GM10847 (cell line): ENCODE measurements around the gene TXN2.

Experiments
- POLR2A ChIP-seq: IDR thresholded peaks from 2 replicates; pipeline ENCODE4 v1.6.1; 2011; ENCODE audit not compliant: insufficient read length; ENCODE audit errors: extremely low read depth

Gene TXN2

DNA sequence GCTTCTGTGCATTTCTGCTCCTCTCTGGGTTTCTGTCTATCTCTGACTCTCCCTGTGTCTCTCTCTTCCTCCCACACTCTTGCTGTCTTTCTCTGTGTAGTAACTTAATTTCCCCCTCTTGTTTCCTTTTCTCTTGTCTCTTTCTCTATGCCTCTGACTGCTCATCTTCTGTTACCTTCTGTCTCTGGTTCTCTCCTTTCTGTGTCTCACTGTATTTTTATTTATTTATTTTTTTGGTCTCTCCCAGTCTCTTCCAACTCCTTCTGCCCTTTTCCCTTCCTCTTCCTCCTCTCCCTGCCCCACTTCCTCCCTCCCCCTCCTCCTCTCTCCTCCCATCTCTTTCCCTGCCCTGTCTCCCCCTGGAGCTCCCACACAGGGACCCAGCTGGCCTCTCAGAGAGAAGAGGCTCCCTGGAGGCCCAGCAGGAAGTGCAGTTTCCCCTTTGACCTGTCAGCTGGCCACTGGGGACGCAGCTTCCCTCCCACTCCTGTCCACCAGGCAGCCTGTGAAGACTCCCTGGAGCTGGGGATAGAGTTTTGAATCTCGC, 55.4 kb downstream of the TXN2 start:
- TF ChIP-seq POLR2A = no peak

- no peak for TF ChIP-seq POLR2A
Observed at GRCh38 chr22:36424901-36425579, 56.4 kb downstream of the TXN2 start.

DNA sequence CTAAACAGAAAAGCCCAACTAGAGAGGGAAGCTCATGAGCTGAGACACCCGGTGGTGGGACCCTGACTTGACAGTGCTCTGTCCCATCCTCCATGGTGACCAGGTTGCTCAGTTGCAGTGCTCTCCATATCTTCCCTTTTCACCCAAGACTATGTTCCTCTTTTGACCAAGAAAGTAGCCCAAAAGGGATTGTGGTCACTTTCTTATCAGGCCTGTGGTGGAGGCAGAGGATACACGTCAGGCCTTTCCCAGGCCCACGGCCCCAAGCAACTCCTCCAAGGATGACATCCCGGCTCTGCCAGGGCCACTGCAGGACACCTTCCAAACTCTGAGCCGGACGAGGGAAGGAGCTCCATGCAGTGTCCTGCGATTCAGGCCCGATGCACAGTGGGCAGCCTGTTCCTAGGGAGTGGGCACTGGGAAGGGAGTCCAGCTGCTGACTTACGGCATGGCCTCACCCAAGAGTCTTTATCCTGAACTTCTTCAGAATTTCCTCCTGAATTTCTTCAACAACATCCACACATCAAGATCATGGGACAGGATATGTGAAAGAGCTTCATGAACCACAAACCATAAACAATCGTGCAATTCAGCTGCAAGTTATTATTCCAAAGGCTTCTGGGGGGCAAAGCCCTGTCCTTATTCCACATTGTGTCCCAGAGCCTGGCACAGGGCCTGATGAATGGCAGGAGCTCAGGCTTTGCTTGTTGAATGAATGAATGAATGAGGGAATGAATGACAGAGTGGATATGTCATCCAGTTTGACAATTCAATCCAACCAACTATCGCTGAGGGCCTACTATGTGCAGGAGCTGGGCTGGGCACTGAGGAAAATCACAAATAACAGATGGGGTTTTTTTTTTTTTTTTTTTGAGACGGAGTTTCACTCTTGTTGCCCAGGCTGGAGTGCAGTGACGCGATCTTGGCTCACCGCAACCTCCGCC, 57.7 kb downstream of the TXN2 start:
- TF ChIP-seq POLR2A = no peak

DNA sequence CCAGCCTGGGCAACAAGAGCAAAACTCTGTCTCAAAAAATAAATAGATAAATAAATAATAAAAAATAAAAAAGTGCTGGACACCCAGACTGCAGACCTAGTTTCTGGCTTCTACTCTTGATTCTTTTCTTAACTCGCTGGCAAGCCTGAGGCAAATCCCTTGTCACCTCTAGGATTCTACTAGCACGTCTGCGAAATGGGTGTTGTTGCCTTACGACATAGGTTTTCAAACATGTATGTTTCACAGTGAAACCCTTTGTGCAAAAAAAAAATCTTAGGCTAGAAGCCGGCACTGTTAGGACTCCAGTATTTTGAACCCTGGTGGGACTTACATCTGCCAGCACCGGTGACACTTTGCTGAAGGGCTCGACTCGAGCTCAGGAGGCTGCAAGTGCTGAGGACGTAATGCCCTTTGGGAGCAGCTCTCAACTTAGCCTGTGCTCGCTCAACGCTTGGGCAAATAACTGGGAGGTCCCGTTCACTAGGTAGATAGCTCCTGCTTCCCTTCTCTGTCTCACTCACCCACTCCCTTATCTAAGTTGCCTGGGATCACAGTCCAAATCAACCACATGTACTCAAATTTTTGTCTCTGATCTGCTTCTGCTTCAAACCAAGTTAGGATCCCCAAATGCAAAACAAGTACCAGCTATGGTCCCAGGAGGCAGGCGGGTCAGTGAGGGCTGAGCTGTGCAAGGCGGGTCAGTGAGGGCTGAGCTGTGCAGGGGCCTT, 59.0 kb downstream of the TXN2 start:
- TF ChIP-seq POLR2A = no peak

DNA sequence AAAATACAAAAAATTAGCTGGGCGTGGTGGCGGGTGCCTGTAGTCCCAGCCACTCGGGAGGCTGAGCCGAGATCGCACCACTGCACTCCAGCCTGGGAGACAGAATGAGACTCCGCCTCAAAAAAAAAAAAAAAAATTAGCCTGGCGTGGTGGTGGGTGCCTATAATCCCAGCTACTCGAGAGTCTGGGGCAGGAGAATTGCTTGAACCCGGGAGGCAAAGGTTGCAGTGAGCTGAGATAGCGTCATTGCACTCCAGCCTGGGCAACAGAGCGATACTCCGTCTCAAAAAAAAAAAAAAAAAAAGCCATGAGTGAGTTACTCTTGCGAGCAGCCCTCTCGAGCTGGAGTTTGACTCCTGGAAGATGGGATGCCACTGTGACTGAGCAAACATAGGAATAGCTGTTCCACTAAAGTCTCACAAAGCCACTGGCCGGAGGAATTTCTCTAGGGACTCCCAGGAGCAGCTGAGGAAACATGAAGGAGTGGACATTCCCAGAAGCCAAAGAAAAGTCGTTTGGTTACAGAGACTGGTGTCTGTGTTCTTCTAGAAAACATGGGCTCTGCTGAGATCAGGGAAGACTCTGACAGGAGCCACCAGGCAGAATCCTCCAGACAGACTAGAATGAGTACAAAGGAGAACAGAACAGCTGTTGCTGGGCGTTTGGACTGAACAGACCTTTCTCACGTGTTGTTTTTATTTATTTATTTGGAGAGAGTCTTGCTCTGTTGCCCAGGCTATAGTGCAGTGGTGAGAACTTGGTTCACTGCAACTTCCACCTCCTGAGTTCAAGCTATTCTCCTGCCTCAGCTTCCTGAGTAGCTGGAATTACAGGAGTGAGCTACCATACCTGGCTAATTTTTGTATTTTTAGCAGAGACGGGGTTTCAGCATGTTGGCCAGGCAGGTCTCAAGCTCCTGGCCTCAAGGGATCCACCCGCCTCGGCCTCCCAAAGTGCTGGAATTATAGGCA, 61.2 kb downstream of the TXN2 start:
- TF ChIP-seq POLR2A = no peak

DNA sequence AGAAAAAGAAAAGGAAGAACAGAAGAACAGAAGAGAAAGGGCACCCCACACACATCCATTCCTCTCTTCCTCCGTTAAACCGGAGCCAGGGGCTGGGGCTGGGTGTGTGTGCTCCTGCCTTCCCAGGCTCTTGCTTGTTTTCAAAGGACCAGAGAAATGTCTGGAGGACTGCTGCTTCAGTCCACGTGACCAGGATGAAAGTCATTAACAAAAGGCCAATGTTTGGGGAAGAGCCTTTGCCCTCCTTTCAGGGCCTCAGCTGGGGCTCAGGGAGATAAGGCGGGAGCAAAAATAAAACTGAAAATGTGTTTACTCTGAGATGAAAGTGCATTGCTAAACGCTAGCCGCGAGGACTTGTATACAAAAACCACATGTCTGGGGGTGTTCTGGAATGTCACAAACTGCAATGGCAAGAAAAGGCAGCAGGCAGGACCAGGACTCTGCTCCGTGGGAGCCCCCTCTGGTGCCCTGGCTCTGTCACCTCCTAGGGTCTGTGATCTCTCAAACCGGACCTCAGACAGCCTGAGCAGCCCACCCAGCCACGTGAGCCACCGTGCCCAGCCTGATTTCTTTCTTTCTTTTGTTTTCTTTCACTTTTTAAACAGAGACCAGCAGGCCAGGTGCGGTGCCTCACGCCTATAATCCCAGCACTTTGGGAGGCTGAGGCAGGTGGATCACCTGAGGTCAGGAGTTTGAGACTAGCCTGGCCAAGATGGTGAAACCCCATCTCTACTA, 62.1 kb downstream of the TXN2 start:
- TF ChIP-seq POLR2A = no peak

GRCh38 chr22:36417281-36417686, 64.2 kb downstream of the TXN2 start:
- TF ChIP-seq POLR2A = no peak
